K562 (cell line): Measurements from ENCODE around the gene CLTA. TPM values are rescaled to one million over a fixed set of nuclear protein-coding genes. Genes with fewer than 3 reads are reported as not detected.

Source experiments
- ATF2 ChIP-seq: sonication (generic); formaldehyde crosslinking; IDR thresholded peaks from 2 replicates; pipeline ENCODE4 v1.8.1; 2022; ENCODE audit warnings: missing genetic modification reagents
- CSDE1 ChIP-seq, 2 experiments: fragments of 450-650 bp; IDR thresholded peaks; 2 replicates each; pipeline ENCODE4 v1.6.1; 2016; ENCODE audit warnings: mild to moderate bottlenecking in 1 of 2
- GATAD2A ChIP-seq: fragments of 450-650 bp; IDR thresholded peaks from 2 replicates; pipeline ENCODE4 v1.6.1; 2017
- KLF13 ChIP-seq: fragments of 450-650 bp; IDR thresholded peaks from 2 replicates; pipeline ENCODE4 v1.6.1; 2016; ENCODE audit warnings: missing genetic modification characterization, low read depth, mild to moderate bottlenecking, missing compliant biosample characterization, moderate library complexity, borderline replicate concordance
- RUNX1 ChIP-seq: sonication (generic); IDR thresholded peaks from 2 replicates; pipeline ENCODE4 v1.6.1; 2016; ENCODE audit warnings: antibody characterized with exemption, low read depth
- SNRNP70 ChIP-seq: fragments of 200-400 bp; formaldehyde crosslinking; optimal IDR thresholded peaks from 2 replicates; pipeline ENCODE3; 2017; ENCODE audit warnings: low read depth, low read length
- TAF9B ChIP-seq: fragments of 450-650 bp; IDR thresholded peaks from 2 replicates; pipeline ENCODE4 v1.6.1; 2018; ENCODE audit warnings: mild to moderate bottlenecking; ENCODE audit not compliant: partially characterized antibody
- TAL1 ChIP-seq: fragments of 450-650 bp; IDR thresholded peaks from 2 replicates; pipeline ENCODE4 v1.6.1; 2016; ENCODE audit warnings: mild to moderate bottlenecking
- TCF7L2 ChIP-seq: fragments of 150-350 bp; IDR thresholded peaks from 2 replicates; pipeline ENCODE4 v1.6.1; 2016; ENCODE audit warnings: low read depth, mild to moderate bottlenecking, low read length, moderate library complexity
- ZBTB26 ChIP-seq: fragments of 450-650 bp; formaldehyde crosslinking; IDR thresholded peaks from 2 replicates; pipeline ENCODE4 v1.4.0; 2022; ENCODE audit warnings: missing genetic modification characterization
- ZNF143 ChIP-seq: sonication (generic); formaldehyde crosslinking; IDR thresholded peaks from 2 replicates; pipeline ENCODE4 v1.9.0; 2022; ENCODE audit warnings: mild to moderate bottlenecking, missing genetic modification reagents
- ZNF263 ChIP-seq: sonication (generic); formaldehyde crosslinking; IDR thresholded peaks from 2 replicates; pipeline ENCODE4 v1.8.0; 2022; ENCODE audit warnings: mild to moderate bottlenecking, missing genetic modification reagents, borderline replicate concordance
- ZNF655 ChIP-seq: fragments of 250-450 bp; sonication (Bioruptor Pico); IDR thresholded peaks from 2 replicates; pipeline ENCODE4 v1.5.0; 2021
- polyA plus RNA-seq, 8 experiments: library from polyadenylated mRNA; depleted of rRNA in 4 of 8; stranded (reverse) in 5 of 8; unstranded in 3 of 8; fragments of >200 nt; fragmentation: Nextera tagmentation in 2 of 8; fragmentation: Illumina TruSeq in 1 of 8; extraction: Ambion mirVana in 2 of 8; extraction: Trizol in 1 of 8; gene quantifications; 2 replicates each; pipeline versions ENCODE4 v1.2.1 to v1.2.3, GENCODE V29; 2011 to 2014; ENCODE audit warnings: inconsistent platforms in 1 of 8, missing spikeins in 1 of 8
- total RNA-seq, 7 experiments: library from RNA; depleted of rRNA in 6 of 7; stranded (reverse); fragments of >200 nt in 6 of 7; fragmentation: Illumina TruSeq in 2 of 7; extraction: Trizol in 2 of 7; gene quantifications; 2 replicates each; pipeline versions ENCODE4 v1.2.1 to v1.2.3, GENCODE V29; 2011 to 2021; ENCODE audit warnings: low replicate concordance in 1 of 7
- TF ChIP-seq, protein P1 (sequence below), 2 experiments: fragments of 450-650 bp; IDR thresholded peaks; 2 replicates each; pipeline ENCODE4 v1.6.1; 2016; ENCODE audit warnings: mild to moderate bottlenecking in 2 of 2, borderline replicate concordance in 1 of 2, low read depth in 1 of 2, moderate library complexity in 1 of 2
- TF ChIP-seq, protein P2 (sequence below): fragments of 450-650 bp; formaldehyde crosslinking; IDR thresholded peaks from 2 replicates; pipeline ENCODE4 v1.4.0; 2020; ENCODE audit warnings: mild to moderate bottlenecking

The CLTA gene
- total and polyA plus RNA-seq, 9 of the 15 experiments (the other 6 are each of a cell fraction or from before 2014, with no cell fraction given): 37.8 to 219 (median 144) TPM

DNA sequence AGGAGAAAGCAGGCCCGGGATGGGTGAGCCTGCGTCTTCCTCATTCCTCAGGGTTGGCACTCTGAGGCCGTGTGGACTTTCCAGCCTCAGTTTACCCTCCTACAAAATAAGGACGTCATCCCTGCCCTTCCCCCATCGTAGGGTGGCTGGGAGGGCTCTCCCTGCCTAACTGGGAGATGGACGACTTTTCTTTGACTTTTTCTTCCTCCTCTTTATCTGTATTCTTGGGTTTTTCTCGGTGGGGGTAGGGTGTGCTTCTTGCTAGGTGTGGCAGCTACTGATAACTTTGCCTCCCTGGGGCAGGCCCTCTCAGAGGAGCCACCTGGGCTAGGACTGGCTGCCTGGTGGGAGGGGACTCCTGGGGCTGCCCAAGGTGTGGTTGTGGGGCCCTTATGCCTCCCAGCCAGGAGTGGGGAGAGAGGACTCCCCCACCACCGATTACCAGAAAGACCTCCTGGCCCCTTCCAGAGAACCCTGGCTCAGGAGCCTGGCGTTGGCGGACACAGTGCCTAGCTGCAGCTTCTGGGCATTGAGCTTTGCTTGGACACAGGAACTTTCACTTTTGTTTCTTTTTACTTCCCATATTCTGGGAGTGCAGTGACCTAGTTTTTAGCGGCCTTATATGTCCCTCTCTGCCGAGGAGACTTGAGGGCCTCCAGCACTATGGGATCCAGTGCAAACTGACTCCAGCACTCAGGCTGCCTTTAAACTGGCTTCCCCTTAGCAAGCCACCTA lies 48.0 kb upstream of the CLTA start (continued):
- no peak for TF ChIP-seq ZNF655
- no peak for TF ChIP-seq ZNF143 (CRISPR knock-in tag)
- TF ChIP-seq, protein P1, sequence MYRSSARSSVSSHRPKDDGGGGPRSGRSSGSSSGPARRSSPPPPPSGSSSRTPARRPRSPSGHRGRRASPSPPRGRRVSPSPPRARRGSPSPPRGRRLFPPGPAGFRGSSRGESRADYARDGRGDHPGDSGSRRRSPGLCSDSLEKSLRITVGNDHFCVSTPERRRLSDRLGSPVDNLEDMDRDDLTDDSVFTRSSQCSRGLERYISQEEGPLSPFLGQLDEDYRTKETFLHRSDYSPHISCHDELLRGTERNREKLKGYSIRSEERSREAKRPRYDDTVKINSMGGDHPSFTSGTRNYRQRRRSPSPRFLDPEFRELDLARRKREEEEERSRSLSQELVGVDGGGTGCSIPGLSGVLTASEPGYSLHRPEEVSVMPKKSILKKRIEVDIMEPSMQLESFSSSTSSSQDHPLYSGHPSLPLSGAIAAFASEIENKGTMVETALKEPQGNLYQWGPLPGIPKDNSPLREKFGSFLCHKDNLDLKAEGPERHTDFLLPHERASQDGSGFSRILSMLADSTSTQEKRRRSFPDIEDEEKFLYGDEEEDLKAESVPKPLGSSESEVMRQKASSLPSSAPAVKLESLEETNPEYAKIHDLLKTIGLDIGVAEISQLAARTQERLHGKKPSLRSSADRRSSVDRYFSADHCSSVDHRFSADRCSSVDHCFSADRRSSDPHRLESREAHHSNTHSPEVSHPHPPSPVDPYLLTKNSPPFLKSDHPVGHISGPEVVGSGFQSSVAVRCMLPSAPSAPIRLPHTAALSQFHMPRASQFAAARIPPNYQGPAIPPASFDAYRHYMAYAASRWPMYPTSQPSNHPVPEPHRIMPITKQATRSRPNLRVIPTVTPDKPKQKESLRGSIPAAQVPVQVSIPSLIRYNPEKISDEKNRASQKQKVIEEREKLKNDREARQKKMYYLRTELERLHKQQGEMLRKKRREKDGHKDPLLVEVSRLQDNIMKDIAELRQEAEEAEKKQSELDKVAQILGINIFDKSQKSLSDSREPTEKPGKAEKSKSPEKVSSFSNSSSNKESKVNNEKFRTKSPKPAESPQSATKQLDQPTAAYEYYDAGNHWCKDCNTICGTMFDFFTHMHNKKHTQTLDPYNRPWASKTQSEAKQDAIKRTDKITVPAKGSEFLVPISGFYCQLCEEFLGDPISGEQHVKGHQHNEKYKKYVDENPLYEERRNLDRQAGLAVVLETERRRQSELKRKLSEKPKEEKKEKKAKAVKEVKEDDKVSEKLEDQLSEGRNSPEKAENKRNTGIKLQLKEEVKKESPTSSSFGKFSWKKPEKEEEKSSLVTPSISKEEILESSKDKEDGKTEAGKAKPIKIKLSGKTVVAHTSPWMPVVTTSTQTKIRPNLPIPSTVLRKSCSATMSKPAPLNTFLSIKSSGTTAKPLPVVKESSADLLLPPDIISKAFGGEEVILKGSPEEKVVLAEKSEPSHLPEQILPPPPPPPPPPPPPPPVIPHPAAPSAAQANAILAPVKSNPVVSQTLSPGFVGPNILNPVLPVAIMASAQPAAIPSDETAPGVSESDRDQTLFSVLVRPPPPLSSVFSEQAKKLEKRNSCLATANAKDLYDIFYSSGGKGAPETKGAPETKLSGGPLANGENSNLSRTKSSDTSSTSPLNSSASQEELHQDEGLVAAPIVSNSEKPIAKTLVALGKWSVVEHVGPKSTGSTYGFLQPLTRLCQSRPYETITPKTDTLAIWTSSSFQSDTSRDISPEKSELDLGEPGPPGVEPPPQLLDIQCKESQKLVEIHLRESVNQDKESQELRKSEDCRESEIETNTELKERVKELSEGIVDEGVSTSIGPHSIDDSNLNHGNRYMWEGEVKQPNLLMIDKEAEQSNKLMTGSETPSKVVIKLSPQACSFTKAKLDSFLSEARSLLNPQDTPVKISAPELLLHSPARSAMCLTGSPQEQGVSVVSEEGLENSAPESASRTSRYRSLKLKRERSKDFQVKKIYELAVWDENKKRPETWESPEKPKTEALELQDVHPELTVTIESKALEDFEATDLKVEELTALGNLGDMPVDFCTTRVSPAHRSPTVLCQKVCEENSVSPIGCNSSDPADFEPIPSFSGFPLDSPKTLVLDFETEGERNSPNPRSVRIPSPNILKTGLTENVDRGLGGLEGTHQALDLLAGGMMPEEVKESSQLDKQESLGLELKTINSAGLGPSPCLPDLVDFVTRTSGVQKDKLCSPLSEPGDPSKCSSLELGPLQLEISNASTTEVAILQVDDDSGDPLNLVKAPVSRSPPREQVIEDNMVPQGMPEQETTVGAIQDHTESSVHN (IDR thresholded peaks at IDR 0.05; ENCODE audit: borderline replicate concordance in 1 of 2, low read depth in 1 of 2): no peak
- TF ChIP-seq TAL1: peak; percentile 71
- no peak for TF ChIP-seq ZBTB26 (CRISPR knock-in tag)
- TF ChIP-seq KLF13 (tag): no peak
- TF ChIP-seq TCF7L2: no peak
- TF ChIP-seq, protein P2, sequence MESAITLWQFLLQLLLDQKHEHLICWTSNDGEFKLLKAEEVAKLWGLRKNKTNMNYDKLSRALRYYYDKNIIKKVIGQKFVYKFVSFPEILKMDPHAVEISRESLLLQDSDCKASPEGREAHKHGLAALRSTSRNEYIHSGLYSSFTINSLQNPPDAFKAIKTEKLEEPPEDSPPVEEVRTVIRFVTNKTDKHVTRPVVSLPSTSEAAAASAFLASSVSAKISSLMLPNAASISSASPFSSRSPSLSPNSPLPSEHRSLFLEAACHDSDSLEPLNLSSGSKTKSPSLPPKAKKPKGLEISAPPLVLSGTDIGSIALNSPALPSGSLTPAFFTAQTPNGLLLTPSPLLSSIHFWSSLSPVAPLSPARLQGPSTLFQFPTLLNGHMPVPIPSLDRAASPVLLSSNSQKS (CRISPR knock-in tag): no peak
- TF ChIP-seq ZNF263: no peak
- TF ChIP-seq ATF2 (CRISPR knock-in tag): no peak
- no peak for TF ChIP-seq CSDE1 (IDR thresholded peaks at IDR 0.05)
- TF ChIP-seq RUNX1: no peak
- no peak for TF ChIP-seq SNRNP70
- no peak for TF ChIP-seq TAF9B
- no peak for TF ChIP-seq GATAD2A
